Inflammatory macrophage treated with lipopolysaccharide for 1 hour (primary cell): ENCODE measurements around the gene SLC22A15.
"Not testable (repeated sequence)": the region's sequence is repeated elsewhere in the genome, so short reads cannot be mapped to it uniquely, and the experiment has no call there.

Experiments used
- DNase-seq, 2 donors: peaks; one replicate each; pipeline ENCODE4 v3.0.0-alpha.2; 2020 to 2022

The SLC22A15 gene

DNA sequence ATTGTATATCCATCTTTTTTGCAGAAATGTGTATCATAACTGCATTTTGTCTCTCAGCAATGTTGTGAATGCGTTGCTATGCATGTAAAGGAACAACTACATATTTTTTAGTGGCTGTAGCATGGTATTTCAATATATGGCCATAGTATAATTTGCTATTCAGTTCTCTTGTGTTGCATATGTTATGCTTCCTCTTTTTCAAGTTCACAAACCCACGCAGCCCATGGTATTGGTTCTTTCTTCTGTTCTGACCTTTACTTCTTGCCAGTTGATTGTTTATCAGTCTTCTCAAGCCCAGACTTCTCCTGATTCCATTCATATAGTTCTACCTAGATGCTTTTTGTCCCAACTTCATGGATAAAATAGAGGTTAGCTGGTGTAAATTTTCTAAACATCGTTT lies 6.1 kb downstream of the SLC22A15 start:
- peak; percentile 70 to 81 for DNase-seq

- DNase-seq: no peak
These were observed 7.3 kb downstream of the SLC22A15 start for GRCh38 chr1:115983584-115983983.

DNA sequence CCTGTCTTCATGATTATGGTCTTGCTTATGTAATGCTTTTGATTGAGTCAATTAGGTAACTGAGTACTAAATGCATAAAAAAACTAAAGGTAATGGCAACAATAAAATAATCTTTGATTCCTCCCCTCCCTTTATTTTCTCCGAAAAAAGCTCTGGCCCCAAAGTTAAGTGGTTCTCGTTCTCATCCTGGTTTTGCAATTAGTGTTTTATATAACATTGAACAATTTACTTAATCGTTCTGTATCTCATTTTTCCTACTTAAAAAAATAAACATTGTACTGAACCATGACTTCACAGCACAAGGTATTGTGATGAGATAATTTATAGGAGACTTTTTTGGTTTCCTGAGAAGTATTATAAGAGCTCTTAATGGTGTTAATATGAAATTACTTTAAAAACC lies 11.3 kb downstream of the SLC22A15 start:
- DNase-seq: no peak

- no peak for DNase-seq
These were observed 12.6 kb downstream of the SLC22A15 start for GRCh38 chr1:115988953-115989352.

DNA sequence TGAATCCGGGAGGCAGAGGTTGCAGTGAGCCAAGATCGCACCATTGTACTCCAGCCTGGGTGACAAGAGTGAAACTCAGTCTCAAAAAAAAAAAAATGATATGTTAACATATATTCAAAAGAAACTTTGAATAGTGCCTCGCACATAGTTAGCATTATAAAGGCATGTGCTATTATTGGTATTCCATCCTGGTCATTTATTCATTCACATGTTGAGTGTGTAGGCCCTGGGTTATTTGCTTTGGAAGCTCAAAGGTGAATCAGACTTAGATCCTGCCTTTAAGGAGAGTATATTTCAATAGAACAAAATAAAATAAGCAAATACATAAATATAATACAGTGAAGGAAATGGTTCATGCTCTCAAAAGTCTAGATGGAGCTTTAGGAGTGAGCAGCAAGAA lies 13.4 kb downstream of the SLC22A15 start:
- DNase-seq: no peak

DNA sequence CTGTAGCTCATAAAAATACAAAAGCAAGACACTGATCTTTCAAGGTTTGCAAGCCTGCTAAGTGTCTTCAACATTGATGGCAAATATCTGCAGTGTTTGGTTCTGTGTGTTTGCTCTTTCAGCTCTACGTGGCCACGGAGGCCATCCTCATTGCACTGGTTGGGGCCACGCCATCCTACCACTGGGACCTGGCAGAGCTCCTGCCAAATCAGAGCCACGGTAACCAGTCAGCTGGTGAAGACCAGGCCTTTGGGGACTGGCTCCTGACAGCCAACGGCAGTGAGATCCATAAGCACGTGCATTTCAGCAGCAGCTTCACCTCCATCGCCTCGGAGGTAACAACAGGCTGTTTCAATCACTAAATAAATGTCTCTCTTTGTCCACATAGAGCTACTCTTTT lies 15.6 kb downstream of the SLC22A15 start:
- DNase-seq: no peak

DNA sequence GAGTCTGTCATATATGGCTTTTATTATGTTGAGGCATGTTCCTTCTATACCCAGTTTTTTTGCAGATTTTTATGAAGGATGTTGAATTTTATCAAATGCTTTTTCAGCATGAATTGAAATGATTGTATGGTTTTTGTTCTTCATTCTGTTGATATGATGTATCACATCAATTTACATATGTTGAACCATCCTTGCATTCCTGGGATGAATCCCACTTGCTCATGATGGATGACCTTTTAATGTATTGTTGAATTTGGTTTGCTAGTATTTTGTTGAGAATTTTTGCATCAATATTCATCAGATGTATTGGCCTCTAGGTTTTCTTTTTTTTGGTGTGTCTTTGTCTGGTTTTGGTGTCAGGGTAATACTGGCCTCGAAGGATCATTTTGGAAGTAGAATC lies 21.6 kb downstream of the SLC22A15 start:
- not testable (repeated sequence) for DNase-seq

DNA sequence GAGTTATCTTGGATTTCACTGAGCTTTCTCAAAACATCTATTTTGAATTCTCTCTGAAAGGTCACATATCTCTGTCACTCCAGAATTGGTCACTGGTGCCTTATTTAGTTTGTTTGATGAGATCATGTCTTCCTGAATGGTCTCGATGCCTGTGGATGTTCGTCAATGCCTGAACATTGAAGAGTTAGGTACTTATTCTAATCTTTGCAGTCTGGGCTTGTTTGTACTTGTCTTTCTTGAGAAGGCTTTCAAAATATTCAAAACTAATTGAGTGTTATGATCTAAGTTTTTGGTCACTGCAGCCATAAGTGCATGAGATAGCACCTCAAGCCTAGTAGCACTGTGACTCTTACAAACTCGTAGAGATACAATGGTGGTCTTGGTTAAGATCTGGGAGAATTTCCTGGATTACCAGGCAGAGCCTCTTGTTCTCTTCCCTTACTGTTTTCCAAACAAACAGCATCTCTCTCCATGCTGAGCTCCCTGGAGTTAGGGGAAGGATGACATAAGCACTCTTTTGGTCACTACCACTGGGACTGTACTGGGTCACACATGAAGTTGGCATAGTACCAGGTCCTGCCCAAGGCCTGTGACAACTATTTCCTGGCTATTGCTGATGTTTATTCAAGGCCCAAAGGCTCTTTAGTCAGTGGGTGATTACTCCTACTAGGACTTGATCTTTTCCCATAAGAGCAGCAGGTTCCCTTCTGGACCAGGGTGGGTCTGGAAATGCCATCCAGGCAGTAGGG lies 25.6 kb downstream of the SLC22A15 start:
- DNase-seq: no peak

DNA sequence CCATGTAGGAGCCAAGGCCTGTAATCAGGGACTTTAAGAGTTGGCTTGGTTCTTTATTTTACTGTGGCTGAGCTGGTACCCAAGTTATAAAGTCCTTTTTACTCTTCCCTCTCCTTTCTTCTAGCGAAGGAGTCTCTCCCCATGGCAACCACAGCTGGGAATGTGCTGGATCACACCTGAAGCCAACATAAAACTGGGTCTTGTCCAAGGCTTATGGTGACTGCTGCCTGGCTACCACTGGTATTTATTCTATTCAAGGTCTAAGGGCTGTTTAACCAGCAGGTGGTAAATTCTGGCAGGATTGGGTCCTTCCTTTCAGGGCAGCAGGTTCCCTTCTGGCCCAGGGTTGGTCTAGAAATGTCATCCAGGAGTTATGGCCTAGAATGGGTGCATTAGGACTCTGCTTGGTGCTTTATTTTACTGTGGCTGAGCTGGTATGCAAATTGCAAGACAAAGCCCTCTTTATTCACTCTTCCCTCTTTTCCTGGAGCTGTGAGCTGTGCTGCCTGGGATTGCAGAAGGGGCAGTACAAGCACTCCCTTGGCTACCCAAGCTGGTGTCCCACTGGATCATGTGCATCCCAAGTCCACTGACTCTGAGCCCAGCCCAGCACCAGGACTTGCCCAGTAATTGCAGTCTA lies 26.6 kb downstream of the SLC22A15 start:
- DNase-seq: no peak

GRCh38 chr1:116003823-116004222 lies 27.5 kb downstream of the SLC22A15 start:
- no peak for DNase-seq

DNA sequence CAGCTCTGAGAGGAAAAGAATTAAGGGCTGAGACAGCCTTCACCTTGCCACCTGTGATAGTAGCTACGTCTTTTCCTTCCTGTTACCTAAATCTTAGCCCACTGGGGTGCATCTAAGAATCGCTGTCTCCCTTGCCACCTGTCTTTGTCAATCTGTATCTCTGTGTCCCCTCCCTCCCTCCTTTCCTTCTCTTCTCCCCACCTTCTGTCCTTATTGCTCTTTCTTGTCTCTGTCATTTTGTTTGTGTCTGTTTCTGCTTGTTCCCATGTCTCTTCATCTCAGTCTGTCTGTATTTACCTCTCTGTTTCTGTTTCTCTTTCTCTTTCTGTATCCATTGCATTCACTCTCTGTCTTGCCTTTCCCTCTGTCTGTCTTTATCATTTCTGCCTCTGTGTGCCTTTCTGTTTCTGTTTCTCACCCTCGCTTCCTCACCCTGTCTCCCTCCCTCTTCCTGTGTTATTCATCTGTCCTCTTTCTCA lies 30.2 kb downstream of the SLC22A15 start:
- DNase-seq: no peak

DNA sequence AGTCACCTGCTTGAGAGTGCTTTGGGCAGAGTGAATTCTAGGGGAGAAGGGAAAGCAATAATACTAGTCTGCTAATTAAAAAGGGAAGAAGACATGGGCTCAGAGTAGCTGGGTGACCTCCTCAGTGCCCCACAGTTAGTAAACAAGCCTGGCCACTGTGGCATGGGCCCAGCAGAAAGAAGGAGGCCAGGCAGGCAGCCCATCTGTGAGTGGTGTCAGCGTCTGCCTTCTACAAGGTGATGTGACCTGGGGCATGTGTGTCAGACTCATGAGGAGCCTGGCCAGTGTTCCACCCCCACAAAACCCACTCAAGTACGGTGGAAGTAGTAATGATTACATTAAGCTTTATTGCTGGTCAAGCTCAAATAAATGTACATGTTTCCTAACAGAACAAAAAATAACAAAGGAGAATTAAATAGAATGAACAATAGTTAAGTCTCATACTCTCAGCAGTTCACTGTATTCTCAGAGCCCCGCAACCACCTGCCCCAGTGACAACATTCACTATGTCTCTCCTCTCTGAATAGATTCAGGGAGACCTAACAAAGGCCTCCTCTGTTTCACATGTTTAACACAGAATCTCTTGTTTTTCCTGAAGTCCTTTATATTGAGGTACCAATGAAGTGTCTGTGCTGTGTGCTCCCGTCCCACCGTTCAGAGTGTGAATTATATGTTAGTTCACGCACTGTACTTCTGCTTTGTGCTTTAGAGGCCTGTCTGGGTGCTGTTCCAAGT lies 32.5 kb downstream of the SLC22A15 start:
- no peak for DNase-seq

DNA sequence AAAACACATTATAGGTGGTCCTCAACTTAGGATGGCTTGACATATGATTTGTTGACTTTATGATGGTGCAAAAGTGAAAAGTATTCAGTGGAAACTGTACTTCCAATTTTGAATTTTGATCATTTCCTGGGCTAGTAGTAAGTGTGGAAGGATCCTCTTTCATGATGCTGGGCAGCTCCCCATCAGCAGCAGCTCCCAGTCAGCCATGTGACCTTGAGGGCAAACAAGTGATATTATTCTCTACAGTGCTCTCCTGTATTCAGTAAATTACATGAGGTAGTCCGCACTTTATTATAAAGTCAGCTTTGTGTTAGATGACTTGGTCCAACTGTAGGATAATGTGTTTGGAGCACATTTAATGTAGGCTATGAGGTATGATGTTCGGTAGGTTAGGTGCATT lies 36.4 kb downstream of the SLC22A15 start:
- no peak for DNase-seq

- DNase-seq: no peak
These were observed 39.4 kb downstream of the SLC22A15 start for GRCh38 chr1:116015679-116016078.

DNA sequence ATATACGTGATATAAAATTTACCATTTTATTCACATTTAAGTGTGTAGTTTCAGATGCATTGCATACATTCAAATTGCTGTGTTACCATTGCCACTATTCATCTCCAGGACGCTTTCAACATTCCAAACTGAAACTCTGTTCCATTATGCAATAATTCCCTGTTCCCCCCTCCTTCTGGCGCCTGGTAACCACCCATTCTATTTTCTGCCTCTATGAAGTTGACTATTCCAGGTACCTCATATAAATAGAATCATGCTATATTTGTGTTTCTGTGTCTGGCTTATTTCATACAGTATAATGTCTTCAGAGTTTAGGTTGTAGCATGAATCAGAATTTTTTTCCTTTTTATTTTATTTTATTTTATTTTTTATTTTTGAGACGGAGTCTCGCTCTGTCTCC lies 41.7 kb downstream of the SLC22A15 start:
- no peak for DNase-seq

DNA sequence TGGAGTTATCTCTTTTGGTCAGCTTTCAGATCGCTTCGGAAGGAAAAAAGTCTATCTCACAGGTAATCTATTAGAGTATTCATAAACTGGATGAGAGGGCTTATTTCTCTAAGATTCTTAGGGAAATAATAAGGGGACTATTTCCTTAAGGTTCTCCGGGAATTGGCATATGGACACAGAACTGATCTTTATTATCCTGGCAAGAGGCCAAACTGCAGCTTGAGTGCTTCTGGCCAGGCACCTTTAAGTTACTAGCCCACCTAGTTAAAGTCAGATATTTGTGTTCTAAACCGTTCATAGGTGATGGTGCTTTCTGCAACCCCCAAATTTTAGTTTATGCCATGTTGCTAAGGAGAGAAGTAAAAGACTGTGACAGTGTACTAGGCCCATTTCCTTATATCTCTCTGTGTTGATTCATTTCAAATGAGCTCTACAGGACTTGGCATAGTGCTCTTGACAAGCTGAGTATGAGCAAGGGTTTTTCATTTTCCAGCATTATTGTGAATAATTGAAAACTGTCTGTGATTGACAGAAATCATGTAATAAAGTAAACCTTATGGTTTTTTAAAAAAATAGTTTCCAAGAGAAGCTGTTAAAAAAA lies 43.4 kb downstream of the SLC22A15 start:
- no peak for DNase-seq

DNA sequence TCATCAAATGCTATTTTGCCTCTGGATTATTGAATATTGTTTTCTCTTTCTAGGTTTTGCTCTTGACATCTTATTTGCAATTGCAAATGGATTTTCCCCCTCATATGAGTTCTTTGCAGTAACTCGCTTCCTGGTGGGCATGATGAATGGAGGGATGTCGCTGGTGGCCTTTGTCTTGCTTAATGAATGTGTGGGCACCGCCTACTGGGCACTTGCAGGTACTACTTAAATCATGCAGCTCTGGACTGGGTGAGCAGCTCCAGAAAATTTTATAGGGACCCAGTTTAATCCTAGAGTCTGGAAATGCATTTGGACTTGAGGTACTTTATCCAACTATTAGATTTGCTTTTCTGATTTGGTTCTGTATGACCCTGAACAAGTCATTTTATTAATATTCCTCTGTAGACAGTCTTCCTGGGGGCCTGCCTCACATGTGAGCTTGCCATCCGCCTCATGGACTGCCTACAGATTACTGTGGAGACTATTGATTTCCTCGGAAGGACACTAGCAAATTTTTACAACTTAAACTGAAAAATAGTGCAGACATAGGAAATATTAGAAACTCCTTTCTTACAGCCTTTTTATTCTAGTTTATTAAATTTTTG lies 44.5 kb downstream of the SLC22A15 start:
- DNase-seq: peak; percentile 26 to 38

DNA sequence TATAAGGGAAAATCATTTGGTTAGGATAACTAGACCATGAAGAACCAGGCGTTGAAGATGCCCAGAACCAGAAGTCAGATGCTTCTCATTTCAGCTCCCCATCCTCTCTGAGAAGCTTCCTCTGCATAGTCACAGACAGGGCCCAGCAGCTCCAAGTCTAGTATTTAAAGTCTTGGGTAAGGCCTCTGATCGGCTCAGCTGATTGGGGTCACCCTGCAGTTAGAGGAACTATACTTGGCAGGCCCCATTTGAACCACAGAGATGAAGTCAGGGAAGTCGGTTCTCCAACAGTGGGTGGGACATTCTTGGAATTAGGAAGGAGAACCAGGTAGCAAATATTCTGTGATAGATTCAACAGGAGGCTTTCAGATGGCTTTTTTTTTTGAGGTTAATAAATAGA lies 48.3 kb downstream of the SLC22A15 start:
- DNase-seq: peak; percentile 35 to 44

GRCh38 chr1:116026631-116027030 lies 50.3 kb downstream of the SLC22A15 start:
- no peak for DNase-seq

GRCh38 chr1:116031302-116031835 lies 55.1 kb downstream of the SLC22A15 start:
- no peak for DNase-seq

DNA sequence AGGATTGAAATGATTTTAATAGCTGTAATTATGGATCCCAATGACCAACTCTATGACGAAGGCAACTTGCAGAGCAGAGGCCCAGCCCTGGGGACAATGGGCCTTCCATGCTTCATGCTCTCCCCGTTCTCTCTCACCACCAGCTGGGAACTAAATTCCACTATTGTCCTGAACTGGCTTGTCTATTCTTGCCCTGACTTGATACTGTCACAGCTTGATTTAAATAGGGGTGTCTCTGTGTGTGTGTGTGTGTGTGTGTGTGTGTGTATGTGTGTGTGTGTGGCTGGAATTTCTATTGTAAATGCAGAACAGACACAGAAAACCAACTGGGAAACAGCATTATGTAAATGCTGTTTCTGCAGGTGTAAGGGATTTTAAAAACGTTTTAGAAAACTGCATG lies 57.0 kb downstream of the SLC22A15 start:
- DNase-seq: no peak

- DNase-seq: no peak
These were observed 59.9 kb downstream of the SLC22A15 start for GRCh38 chr1:116036255-116036654.

GRCh38 chr1:116038679-116039078 lies 62.4 kb downstream of the SLC22A15 start:
- DNase-seq: no peak
